COLO668 (cell line): Measurements from ENCODE around the gene SLC22A4.

Source experiments
- DNase-seq: peaks from one replicate; lab custom pipeline; 2025; ENCODE audit not compliant: unreplicated experiment; lab: John Stamatoyannopoulos, UW

Gene SLC22A4

GRCh38 chr5:132262882-132263547 is 31.2 kb upstream of the SLC22A4 start:
- DNase-seq = no peak

- no peak for DNase-seq
These were observed 30.5 kb upstream of the SLC22A4 start for GRCh38 chr5:132263548-132264261.

- no peak for DNase-seq
These were observed 29.5 kb upstream of the SLC22A4 start for GRCh38 chr5:132264546-132265335.

- DNase-seq = no peak
These were observed 28.7 kb upstream of the SLC22A4 start for GRCh38 chr5:132265336-132266030.

- DNase-seq = no peak
These were observed 28.0 kb upstream of the SLC22A4 start for GRCh38 chr5:132266031-132266835.

- no peak for DNase-seq
These were observed 27.4 kb upstream of the SLC22A4 start for GRCh38 chr5:132266836-132267160.

- no peak for DNase-seq
These were observed 26.9 kb upstream of the SLC22A4 start for GRCh38 chr5:132267166-132267739.

- DNase-seq = no peak
These were observed 26.0 kb upstream of the SLC22A4 start for GRCh38 chr5:132267931-132268768.

- no peak for DNase-seq
These were observed 25.2 kb upstream of the SLC22A4 start for GRCh38 chr5:132268769-132269551.

- DNase-seq = no peak
These were observed 24.4 kb upstream of the SLC22A4 start for GRCh38 chr5:132269635-132270334.

- DNase-seq = no peak
These were observed 23.9 kb upstream of the SLC22A4 start for GRCh38 chr5:132270335-132270665.

- DNase-seq = no peak
These were observed 23.5 kb upstream of the SLC22A4 start for GRCh38 chr5:132270706-132271105.

- no peak for DNase-seq
These were observed 22.6 kb upstream of the SLC22A4 start for GRCh38 chr5:132271251-132272246.

- DNase-seq = peak; percentile 41
These were observed 21.6 kb upstream of the SLC22A4 start for GRCh38 chr5:132272311-132273210.

- no peak for DNase-seq
These were observed 20.6 kb upstream of the SLC22A4 start for GRCh38 chr5:132273631-132274030.
